Gastrocnemius medialis (tissue), 4 donors: ENCODE data around the gene STAMBPL1. TPM values are rescaled to one million over a fixed set of nuclear protein-coding genes. Genes with fewer than 3 reads are reported as not detected.
A peak's percentile ranks its signal among the peaks of the same experiment; 100 is the strongest.

Experiments
- ATAC-seq, 2 donors: fragments of 150-250 bp; one replicate each; pipeline ENCODE4 v1.9.1; 2016
- DNase-seq, 2 donors: peaks; one replicate each; pipeline ENCODE4 v3.0.0-alpha.2; 2019
- H3K27ac ChIP-seq, 4 donors: fragments of 200-600 bp; sonication (generic); 1 replicate in 1 of 4; 2 replicates in 3 of 4; pipeline ENCODE4 v1.5.1; 2016 to 2018; ENCODE audit warnings: mild to moderate bottlenecking in 2 of 4, moderate library complexity in 1 of 4
- H3K27me3 ChIP-seq, 3 donors: fragments of 200-600 bp; sonication (generic) in 2 of 3; 1 replicate in 1 of 3; 2 replicates in 2 of 3; pipeline versions ENCODE4 v1.5.1 to v1.6.0; 2016 to 2019; ENCODE audit warnings: mild to moderate bottlenecking in 1 of 3, moderate library complexity in 1 of 3
- H3K36me3 ChIP-seq, 2 donors: fragments of 200-600 bp; sonication (generic) in 1 of 2; one replicate each; pipeline ENCODE4 v1.5.1; 2017 to 2018
- H3K4me1 ChIP-seq, 2 donors: fragments of 200-600 bp; sonication (generic) in 1 of 2; one replicate each; pipeline ENCODE4 v1.5.1; 2016 to 2017; ENCODE audit warnings: mild to moderate bottlenecking in 2 of 2
- H3K4me3 ChIP-seq, 4 donors: fragments of 200-600 bp; sonication (generic) in 3 of 4; 1 replicate in 1 of 4; 2 replicates in 3 of 4; pipeline ENCODE4 v1.5.1; 2016 to 2019; ENCODE audit warnings: mild to moderate bottlenecking in 2 of 4
- H3K9me3 ChIP-seq, 3 donors: fragments of 200-600 bp; sonication (generic) in 2 of 3; 1 replicate in 1 of 3; 2 replicates in 2 of 3; pipeline ENCODE4 v1.5.1; 2016 to 2019
- CTCF ChIP-seq, 5 experiments: fragments of 450-650 bp in 3 of 5; fragments of 200-600 bp in 2 of 5; sonication (generic) in 2 of 5; IDR thresholded peaks in 4 of 5; conservative IDR thresholded peaks in 1 of 5; 1 replicate in 4 of 5; 2 replicates in 1 of 5; pipeline ENCODE4 v1.5.1; 2016 to 2019; ENCODE audit warnings: antibody characterized with exemption in 5 of 5, mild to moderate bottlenecking in 3 of 5, moderate library complexity in 3 of 5
- POLR2A ChIP-seq, 2 donors: fragments of 450-650 bp; IDR thresholded peaks; one replicate each; pipeline ENCODE4 v1.6.1; 2017; ENCODE audit warnings: antibody characterized with exemption in 2 of 2, mild to moderate bottlenecking in 2 of 2, moderate library complexity in 2 of 2
- in situ Hi-C, 4 donors: fragments of 200-750 bp; cut with MboI; loops; one replicate each; pipeline versions ENCODE4 v1.15.0 to v1.8.0; 2017; ENCODE audit warnings: low sequenced_read_pairs in 4 of 4
- intact Hi-C: fragments of 100-400 bp; cut with DNase I; formaldehyde crosslinking; loops from one replicate; pipeline ENCODE4 v1.15.1; 2023; ENCODE audit warnings: low total_unique reads
- total RNA-seq, 4 donors: library from RNA; depleted of rRNA; stranded (reverse); fragments of >200 nt; gene quantifications; one replicate each; pipeline versions ENCODE4 v1.1.0 to v1.2.3, GENCODE V29; 2016

Gene STAMBPL1
- total RNA-seq, 4 donors from 2014 or later: 0.72 to 1.4 (median 1.0) TPM

GRCh38 chr10:88893611-88894010, 13.6 kb downstream of the STAMBPL1 start:
- Histone ChIP-seq H3K36me3 (no peaks in the 10 kb centered on the region), H3K27ac (peak overlapping the region in 1 of 4 donors; percentile 47), H3K4me3 (no peak overlapping the region), H3K4me1 (peaks cover 0 to 4% of the 10 kb centered on the region in 2 donors), H3K27me3 (no peaks in the 10 kb centered on the region), H3K9me3 (no peaks in the 10 kb centered on the region)
- ATAC-seq (peak; percentile 74 to 75), DNase-seq (peak in 1 of 2 donors; percentile 26)
- TF ChIP-seq POLR2A (IDR thresholded peaks at IDR 0.05) (no peak), CTCF (IDR thresholded peaks at IDR 0.05 in 4 of 5, conservative IDR thresholded peaks at IDR 0.05 in 1 of 5) (no peak)
- intact Hi-C loops: no loop called here
- in situ Hi-C loops: no loop called here

GRCh38 chr10:88895250-88895649, 15.2 kb downstream of the STAMBPL1 start:
- TF ChIP-seq CTCF (IDR thresholded peaks at IDR 0.05 in 4 of 5, conservative IDR thresholded peaks at IDR 0.05 in 1 of 5): no peak
- no peak for TF ChIP-seq POLR2A (IDR thresholded peaks at IDR 0.05)
- no peak overlapping the region for H3K27ac ChIP-seq

GRCh38 chr10:88896372-88896993, 16.4 kb downstream of the STAMBPL1 start:
- ATAC-seq: no peak
- TF ChIP-seq CTCF (IDR thresholded peaks at IDR 0.05 in 4 of 5, conservative IDR thresholded peaks at IDR 0.05 in 1 of 5) (no peak), POLR2A (IDR thresholded peaks at IDR 0.05) (no peak)
- peak overlapping the region; percentile 37 to 59 (median 44) for H3K27ac ChIP-seq
- peaks cover 0 to 4% of the 10 kb centered on the region in 2 donors for H3K4me1 ChIP-seq
- no peaks in the 10 kb centered on the region for H3K9me3 ChIP-seq
- no peak overlapping the region for H3K4me3 ChIP-seq
- H3K36me3 ChIP-seq: no peaks in the 10 kb centered on the region
- no peak for DNase-seq
- H3K27me3 ChIP-seq: no peaks in the 10 kb centered on the region
- in situ Hi-C loops: no loop called here
- intact Hi-C loops: loop anchor here (2.0 kb wide), 1 partner anchor 16 kb away; no protein-coding TSS in a partner anchor

More at GRCh38 chr10:88895250-88895649, 15.2 kb downstream of the STAMBPL1 start:
- DNase-seq: no peak
- Histone ChIP-seq H3K9me3 (no peaks in the 10 kb centered on the region), H3K27me3 (no peaks in the 10 kb centered on the region), H3K36me3 (no peaks in the 10 kb centered on the region), H3K4me1 (peaks cover 0 to 4% of the 10 kb centered on the region in 2 donors), H3K4me3 (no peak overlapping the region)
- in situ Hi-C loops: no loop called here
- ATAC-seq: no peak
- intact Hi-C loops: no loop called here

- intact Hi-C loops (loop anchor here (2.0 kb wide), 1 partner anchor 16 kb away; no protein-coding TSS in a partner anchor), in situ Hi-C loops (no loop called here)
- peak in 1 of 2 donors; percentile 24 for ATAC-seq
- DNase-seq: no peak
- Histone ChIP-seq H3K4me3 (no peak overlapping the region), H3K27me3 (no peaks in the 10 kb centered on the region), H3K27ac (peak overlapping the region; percentile 37 to 59 (median 44)), H3K4me1 (peaks cover 0 to 4% of the 10 kb centered on the region in 2 donors), H3K9me3 (no peaks in the 10 kb centered on the region), H3K36me3 (no peaks in the 10 kb centered on the region)
- TF ChIP-seq POLR2A (IDR thresholded peaks at IDR 0.05): no peak
- no peak for TF ChIP-seq CTCF (IDR thresholded peaks at IDR 0.05 in 4 of 5, conservative IDR thresholded peaks at IDR 0.05 in 1 of 5)
These were observed 17.2 kb downstream of the STAMBPL1 start for GRCh38 chr10:88896994-88897853.
